Embryonic facial prominence (tissue), 1 donor: ENCODE results near the gene GRIA1.

Source experiments
- DNase-seq: peaks from one replicate; pipeline ENCODE4 v3.0.0-alpha.2; 2016; ENCODE audit errors: extremely low spot score

GRIA1 gene

DNA sequence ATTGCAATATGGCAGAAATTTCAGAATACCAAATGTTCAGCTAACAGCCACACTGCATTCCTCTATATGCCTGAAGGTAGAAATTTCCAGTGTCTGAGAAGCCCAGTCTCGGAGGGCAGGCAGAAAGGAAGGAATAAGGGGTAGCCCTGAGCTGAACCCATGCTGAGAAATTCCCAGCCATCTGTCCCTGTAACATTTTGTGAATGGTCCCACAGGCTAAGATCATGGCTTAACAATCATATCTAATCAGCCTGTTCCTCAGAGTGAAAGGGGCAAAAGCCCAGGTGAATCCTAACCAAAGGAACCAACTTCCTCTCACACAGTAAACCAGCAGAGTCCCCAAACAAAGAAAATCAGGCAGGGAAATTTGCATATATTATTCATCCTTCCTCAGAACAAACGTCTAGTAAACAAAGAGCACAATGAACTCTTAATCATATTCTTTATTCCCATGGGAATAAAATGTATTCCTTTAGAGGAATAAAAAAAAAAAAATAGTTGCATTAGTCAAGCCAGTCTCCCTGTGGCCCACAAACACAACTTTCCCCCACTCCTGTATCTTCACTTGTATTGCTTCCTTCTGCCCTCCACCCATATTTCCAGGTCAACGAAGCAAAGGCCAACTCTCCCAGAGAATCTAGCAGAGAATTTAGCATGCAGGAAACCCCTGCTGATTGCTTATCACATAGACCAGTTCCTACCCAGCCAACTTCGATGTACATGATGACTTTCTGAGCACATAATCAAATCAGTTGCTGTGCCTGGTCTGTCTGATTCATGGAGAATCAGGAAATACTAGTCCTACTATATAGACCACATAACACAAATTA lies 290.6 kb downstream of the GRIA1 start:
- DNase-seq: no peak

DNA sequence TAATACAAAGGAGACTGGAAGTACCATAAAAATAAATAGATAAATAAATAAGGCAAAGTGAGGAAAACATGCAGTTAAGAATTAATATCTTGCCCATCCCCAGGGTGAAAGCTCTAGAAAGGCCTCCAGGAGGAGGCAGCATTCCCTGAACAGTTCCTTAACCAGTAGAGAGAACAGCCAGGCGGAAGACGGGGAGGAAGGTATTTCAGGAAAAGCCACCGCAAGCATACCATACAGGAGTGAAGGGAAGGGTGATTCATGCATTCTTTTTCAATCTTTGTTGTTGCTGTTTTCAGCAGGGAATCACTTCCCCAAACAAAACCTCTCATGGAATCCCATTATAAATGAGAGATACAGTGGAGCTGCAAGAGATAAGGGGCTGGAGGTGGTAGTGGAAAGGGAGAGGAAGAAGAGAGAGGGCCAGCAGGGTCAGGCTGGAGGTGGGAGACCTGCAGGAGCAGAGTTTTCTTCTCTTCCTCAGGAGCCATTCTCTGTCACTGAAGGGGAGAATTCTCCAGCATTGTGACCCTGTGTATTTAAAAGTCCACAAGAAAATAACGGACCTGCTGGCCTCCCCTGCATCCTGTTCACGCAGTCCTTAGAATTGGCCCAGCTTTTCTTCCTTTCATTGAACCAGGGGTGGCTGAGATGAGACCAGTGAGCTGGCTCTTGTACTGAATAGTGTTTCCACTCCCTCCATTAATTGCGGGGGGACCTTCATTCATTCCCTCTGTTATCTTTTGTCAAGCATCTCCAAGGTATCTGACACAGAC lies 292.3 kb downstream of the GRIA1 start:
- DNase-seq: no peak

- DNase-seq: no peak
Measured at GRCh38 chr5:153783362-153783658, 292.8 kb downstream of the GRIA1 start.

DNA sequence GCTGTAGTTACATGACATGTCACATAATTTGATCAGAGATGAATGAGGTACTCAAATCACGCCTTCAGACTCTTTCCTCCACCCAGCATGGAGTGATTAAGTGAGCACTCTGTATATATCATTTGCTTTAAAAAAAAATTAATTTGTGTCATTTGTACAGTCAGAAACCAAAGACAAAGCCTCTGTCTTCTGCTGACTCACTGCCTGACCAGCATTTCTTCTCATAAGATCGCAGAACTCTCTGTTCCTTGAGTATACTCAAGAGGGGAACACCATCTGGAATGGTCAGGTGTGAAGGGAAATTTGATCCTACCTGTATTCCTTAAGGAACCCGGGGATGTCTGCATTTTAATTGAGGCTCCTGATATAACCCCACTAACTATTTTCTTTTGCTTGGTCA lies 293.8 kb downstream of the GRIA1 start:
- DNase-seq: no peak

DNA sequence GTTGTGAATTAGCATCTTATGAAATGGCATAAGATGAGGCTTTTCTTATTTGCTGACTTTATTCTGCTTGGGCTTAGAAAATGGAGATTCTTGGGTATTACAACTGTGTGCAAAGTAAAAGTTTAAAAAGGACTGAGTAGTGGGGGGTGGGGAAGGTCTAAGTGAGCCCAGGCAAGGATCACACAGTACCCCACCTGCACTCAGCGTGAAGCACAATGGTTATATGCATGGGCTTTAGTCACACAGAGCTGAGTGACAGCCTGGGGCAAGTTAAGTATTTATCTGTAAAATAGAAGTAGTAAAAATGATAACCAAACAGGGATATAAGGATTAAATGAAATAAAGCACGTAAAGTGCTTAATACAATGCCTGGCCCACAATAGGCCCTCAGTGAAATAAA lies 300.9 kb downstream of the GRIA1 start:
- DNase-seq: no peak

- DNase-seq: no peak
Measured at GRCh38 chr5:153792305-153792704, 301.8 kb downstream of the GRIA1 start.

DNA sequence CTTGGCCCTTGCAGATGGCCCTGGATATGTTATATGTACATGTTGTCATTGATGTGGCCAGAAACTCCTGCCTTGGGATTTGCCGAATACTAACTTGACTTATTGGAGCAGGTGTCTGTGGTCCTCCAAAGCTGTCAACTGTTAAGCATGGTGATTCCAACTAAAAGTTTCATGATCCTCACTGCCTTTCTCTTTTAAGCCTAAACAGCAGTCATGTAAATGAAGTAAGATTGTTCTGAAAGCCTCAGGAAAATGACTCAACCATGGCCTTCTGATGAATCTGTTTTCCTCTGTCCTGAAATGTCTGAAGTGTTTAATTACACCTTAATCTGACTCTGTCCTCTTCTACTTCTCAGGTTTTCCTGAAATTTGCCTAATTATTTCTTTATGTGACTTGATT lies 303.2 kb downstream of the GRIA1 start:
- DNase-seq: no peak

DNA sequence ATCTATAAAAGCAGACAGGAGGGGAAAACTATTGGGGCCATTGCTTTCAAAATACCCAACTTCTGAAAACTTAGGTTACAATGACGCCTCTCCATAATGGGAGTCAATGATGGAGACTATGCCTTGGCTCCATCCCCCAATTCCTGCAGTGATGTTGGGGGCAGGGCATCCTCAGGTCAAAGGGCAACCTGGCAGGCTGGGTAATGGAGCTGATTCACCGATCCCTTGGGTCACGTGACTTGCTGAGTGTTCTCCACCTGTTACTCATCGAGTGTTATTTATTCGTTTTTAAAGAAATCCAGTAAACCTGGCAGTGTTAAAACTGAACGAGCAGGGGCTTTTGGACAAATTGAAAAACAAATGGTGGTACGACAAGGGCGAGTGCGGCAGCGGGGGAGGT lies 303.9 kb downstream of the GRIA1 start:
- no peak for DNase-seq

DNA sequence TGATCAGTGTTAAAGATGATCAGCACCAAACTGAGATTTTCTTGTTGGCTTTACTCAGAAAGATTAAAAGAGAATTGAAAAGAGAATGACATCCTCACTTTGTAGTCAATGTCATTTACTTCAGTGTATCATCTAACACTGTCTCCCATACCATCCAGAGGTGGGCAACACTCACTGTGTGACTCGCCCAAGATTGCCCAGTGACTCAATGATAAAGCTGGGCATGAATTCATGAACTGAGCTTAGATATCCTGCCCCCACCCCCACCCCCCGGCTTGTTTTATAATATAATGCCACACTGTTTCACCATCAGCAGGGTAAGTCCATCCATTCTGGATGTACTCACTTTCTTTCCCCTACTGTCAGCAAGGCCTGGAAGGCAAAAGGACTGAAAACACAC lies 306.1 kb downstream of the GRIA1 start:
- DNase-seq: no peak

GRCh38 chr5:153797484-153797883 lies 307.0 kb downstream of the GRIA1 start:
- no peak for DNase-seq

GRCh38 chr5:153798830-153799229 lies 308.4 kb downstream of the GRIA1 start:
- no peak for DNase-seq

DNA sequence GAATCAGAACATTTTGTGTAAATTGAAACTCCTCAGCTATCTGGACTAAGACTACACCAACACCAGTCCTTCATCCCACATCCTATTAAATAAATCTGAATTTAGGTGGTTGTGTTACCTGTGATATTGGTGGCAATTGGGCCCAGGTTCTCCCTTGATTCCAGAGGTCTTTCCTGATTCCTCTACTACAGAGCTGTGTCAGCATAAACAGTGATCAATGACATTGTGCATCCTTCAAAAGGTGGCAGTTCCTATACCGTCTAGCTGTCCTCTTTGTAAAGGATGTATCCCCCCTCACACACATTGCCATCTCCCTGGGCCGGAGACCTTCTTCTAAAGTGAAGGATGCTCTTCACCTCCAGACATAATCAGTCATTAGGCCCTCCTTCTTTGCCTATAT lies 309.0 kb downstream of the GRIA1 start:
- DNase-seq: no peak

DNA sequence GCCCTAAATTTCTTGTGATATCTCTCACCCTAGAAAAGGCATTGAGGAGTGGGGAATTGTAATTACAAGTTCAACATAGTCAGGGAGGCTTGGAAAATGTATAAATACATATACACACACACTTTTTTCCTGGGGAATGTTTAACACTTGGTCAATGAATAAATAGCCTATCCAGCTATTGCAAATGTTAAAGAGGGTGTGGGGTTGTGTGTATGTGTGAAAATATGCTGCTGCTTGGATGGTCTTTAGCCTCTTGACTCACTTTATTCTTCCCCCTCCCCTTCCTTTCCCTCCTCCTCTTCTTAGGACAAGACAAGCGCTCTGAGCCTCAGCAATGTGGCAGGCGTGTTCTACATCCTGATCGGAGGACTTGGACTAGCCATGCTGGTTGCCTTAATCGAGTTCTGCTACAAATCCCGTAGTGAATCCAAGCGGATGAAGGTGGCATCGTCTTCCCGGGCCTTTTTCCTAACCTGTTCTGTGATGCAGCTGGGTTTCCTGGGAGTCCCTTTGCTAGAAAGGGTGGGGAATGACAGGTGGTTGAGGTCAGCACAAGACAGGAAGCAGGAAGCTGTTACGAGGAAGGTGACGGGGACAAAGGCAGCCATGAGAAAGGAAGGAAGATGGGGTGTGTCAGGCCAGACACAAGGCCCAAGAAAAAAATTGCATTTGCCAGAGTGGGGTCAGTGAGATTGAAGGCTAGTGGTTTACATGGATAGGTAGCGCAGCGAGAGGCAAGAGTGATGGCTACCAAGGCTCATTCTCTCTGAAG lies 311.8 kb downstream of the GRIA1 start:
- no peak for DNase-seq

DNA sequence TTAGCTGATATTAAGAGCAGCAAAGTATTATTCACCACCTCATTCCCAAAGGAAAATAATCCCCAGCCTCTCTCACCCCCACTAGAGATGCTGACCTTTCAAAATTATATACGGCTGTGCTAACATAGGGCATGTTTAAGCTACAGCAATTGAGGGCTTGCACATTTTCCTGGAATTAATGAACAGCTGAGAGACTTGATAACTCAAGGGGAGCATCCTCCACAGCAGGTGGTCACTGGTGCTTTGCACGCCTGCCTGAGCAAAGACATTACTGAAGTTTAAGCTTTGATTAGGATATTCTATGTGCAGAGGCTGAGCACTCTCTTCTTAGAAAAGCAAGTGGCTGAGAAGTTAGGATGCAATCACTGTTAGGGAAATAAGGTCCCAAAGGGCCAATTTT lies 317.3 kb downstream of the GRIA1 start:
- DNase-seq: no peak

- DNase-seq: no peak
Measured at GRCh38 chr5:153809166-153809565, 318.7 kb downstream of the GRIA1 start.

DNA sequence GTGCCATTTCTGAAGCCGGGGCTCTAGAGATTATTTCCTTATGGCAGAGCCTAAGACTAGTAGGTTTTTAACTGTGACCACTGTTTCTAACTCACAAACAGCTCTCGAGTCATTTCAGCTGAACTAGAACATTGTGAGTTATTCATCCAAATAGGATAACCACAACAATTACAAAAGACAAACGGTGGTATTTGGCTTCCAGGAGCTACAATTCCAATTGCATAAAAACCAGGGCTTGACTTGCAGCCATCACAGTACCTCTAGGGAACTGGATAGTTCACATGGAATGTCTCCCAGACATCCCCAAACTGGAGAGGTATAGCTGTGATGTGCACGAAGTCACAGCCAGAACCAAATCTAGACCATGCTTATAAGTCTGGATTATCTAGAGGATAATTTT lies 323.4 kb downstream of the GRIA1 start:
- DNase-seq: no peak

DNA sequence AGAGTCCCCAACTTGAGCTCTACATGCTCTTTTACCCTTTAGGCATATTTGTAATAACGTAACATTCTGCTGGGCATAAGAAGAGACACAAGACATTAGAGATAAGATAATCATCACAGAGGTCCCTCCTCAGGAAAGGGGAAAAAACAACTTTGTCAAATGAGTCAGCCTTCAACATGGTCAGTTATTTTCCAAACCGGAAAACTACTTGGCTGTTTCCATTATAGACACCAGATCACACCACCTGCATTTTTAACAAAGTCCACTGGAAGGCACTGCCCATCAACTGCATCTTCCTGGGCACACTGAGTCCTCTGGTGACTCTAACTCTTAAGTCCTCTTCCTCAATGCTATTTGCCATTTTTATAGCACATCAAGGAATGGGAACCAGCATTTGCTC lies 326.4 kb downstream of the GRIA1 start:
- DNase-seq: no peak

- no peak for DNase-seq
Measured at GRCh38 chr5:153818626-153819025, 328.2 kb downstream of the GRIA1 start.

- no peak for DNase-seq
Measured at GRCh38 chr5:153823036-153823435, 332.6 kb downstream of the GRIA1 start.

DNA sequence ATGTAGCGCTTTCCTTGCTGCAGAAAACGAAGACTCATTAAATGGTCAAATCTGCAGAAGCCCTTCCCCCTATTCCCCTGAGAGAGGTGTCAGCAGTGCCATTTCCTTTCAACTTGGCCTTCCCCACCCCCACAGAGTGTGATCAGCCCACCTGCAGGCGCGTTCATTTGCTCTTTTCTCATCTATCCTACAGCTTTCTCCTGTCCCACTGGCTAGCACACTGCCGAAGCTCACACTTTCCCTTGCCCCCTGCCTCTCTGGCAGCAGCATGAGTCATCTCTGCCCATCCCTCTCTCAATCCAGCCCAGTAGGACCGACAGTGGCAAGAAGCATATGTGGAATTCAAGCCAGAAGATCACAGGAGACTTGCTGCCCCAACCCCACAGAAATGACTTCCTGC lies 334.4 kb downstream of the GRIA1 start:
- no peak for DNase-seq

GRCh38 chr5:153827397-153827796 lies 336.9 kb downstream of the GRIA1 start:
- no peak for DNase-seq

DNA sequence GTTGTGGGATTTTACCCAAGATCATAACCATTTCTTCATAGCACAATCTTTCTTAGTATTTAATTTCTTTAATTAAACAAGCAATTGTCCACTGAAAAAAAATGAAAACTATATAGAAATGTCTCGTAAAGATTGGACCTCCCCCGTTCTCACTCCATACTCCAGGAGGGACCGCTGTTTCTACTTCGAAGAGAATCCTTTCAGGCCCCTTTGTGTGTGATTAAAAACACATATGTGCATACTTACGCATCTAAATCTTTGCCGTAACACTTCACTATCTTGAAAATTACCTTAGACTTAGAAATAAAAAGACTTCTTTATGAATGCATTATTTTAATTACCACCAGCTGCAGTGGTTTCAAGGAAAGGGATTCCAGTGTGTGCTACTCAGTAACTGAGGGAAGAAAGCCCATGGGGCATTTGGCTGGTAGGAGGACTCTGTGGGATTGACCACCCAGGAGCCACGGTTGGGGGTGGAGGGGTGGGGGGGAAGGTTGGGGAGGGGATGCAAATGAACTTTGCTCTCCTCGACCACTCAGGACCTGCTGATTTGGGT lies 339.1 kb downstream of the GRIA1 start:
- DNase-seq: no peak
